Muscle of leg (tissue), 11 donors: ENCODE results near the gene ATP23. TPM values are rescaled to one million over a fixed set of nuclear protein-coding genes. Genes with fewer than 3 reads are reported as not detected.

Experiments used
- DNase-seq: peaks from one replicate; pipeline ENCODE4 v3.0.0; 2013
- H3K27ac ChIP-seq: one replicate; pipeline ENCODE4 v1.5.1; 2013; ENCODE audit warnings: mild to moderate bottlenecking, low read length, control low read depth
- H3K27me3 ChIP-seq: one replicate; pipeline ENCODE4 v1.6.1; 2013; ENCODE audit warnings: low read length; ENCODE audit not compliant: control insufficient read depth, insufficient read depth
- H3K36me3 ChIP-seq: one replicate; pipeline ENCODE4 v1.6.1; 2013; ENCODE audit warnings: low read length; ENCODE audit not compliant: control insufficient read depth, insufficient read depth
- H3K4me1 ChIP-seq: one replicate; pipeline ENCODE4 v1.6.1; 2013; ENCODE audit warnings: low read length; ENCODE audit not compliant: control insufficient read depth, insufficient read depth
- H3K4me3 ChIP-seq: one replicate; pipeline ENCODE4 v1.5.1; 2013; ENCODE audit warnings: low read length, control low read depth
- H3K9me3 ChIP-seq: replicated peaks from 2 replicates; pipeline ENCODE4 v1.6.1; 2013; ENCODE audit warnings: low read depth, low read length; ENCODE audit not compliant: control insufficient read depth
- WGBS: methylation state at CpG from one replicate; pipeline ENCODE4 v1.1.5; 2013; ENCODE audit warnings: missing lambda C conversion rate; ENCODE audit not compliant: insufficient coverage; 5-methylcytosine and 5-hydroxymethylcytosine counted together
- polyA plus RNA-seq, 8 donors: library from polyadenylated mRNA; unstranded; fragments of 120-200 nt; gene quantifications; one replicate each; pipeline versions ENCODE4 v1.2.1 to v1.2.3, GENCODE V29; 2013; ENCODE audit warnings: inconsistent platforms in 1 of 8, low replicate concordance in 1 of 8; ENCODE audit not compliant: insufficient read length in 8 of 8, insufficient read depth in 1 of 8
- total RNA-seq: library from RNA; stranded (reverse); fragments of 120-200 nt; gene quantifications from one replicate; pipeline ENCODE4 v1.2.4, GENCODE V29; 2013

The ATP23 gene
- total and polyA plus RNA-seq, 9 donors = 5.8 to 14.1 (median 9.3) TPM

GRCh38 chr12:57966536-57966935 is 25.2 kb downstream of the ATP23 start:
- Histone ChIP-seq H3K4me1 (no peaks in the 10 kb centered on the region), H3K27ac (no peak overlapping the region), H3K9me3 (peaks cover 9% of the 10 kb centered on the region), H3K36me3 (no peaks in the 10 kb centered on the region), H3K27me3 (no peaks in the 10 kb centered on the region), H3K4me3 (no peak overlapping the region)
- no peak for DNase-seq

GRCh38 chr12:57983146-57983857 is 41.9 kb downstream of the ATP23 start:
- peak; percentile 80 for DNase-seq
- Histone ChIP-seq H3K27me3 (no peaks in the 10 kb centered on the region), H3K4me3 (no peak overlapping the region), H3K4me1 (peaks cover 2% of the 10 kb centered on the region), H3K36me3 (no peaks in the 10 kb centered on the region), H3K9me3 (no peaks in the 10 kb centered on the region), H3K27ac (no peak overlapping the region)
- WGBS = 90% methylated on average over 2 of the region's 6 CpGs

DNA sequence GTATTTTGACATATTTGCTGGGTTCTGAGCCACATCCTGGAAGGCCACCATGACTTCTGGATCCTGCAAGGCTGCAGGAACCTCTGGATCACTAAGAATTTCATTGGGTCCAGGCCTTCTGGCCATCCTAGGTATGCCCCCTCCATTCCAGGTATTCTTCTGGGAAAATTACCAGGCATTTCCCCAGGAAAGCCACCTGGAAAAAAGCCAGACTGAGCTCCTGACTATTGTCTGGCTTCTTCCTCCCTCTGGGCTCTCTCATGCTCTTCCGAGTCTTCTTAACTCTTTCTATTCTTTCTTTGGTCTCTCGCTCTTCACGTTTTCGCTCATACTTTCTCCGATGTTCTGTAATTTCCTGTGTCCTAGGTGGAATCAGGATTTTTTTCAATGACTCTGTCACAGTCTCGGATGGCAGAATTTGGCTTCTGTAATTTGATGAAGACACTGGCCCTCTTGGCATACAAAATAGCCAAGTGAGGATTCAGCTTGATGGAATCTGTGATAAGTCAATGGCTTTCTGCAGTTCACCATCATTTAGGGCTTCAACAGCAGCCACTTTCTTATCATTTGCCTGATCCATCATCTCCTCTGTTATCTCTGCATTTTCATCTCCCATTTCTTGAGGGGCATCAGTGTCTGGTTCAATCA is 42.6 kb downstream of the ATP23 start:
- Histone ChIP-seq H3K4me3 (no peak overlapping the region), H3K27me3 (no peaks in the 10 kb centered on the region), H3K9me3 (no peaks in the 10 kb centered on the region), H3K36me3 (no peaks in the 10 kb centered on the region), H3K4me1 (peaks cover 2% of the 10 kb centered on the region), H3K27ac (no peak overlapping the region)
- DNase-seq = peak; percentile 8
- 50% methylated on average over 1 of the region's 6 CpGs for WGBS

DNA sequence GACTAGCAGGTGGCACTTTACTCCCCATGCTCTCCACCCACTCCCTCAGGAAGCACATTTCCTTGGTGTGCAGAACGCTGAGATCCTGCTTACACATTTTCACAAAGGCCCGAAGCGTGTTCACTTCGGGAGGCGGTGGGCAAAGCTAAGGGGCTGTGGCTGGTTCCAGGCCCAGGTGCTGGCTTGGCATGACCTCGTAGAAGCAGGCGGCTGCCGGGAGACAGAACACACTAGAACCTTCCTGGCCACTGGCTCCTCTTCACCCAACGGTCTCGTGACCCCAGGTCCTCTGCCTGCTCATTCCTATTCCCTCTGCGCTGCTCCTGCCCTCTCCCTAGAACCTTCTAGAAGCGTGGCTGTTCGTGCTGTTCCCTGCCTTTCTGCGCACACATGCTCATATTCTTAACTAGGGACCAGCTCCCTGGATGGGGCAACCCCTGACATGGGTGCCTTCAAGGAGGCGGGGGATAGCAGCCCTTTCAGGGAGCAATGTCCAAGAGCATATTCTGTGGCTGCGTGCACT is 43.3 kb downstream of the ATP23 start:
- no peaks in the 10 kb centered on the region for H3K27me3 ChIP-seq
- WGBS = 85% methylated on average over 14 of the region's 16 CpGs
- peaks cover 2% of the 10 kb centered on the region for H3K4me1 ChIP-seq
- H3K4me3 ChIP-seq = no peak overlapping the region
- no peaks in the 10 kb centered on the region for H3K9me3 ChIP-seq
- no peak for DNase-seq
- H3K36me3 ChIP-seq = no peaks in the 10 kb centered on the region
- H3K27ac ChIP-seq = no peak overlapping the region

DNA sequence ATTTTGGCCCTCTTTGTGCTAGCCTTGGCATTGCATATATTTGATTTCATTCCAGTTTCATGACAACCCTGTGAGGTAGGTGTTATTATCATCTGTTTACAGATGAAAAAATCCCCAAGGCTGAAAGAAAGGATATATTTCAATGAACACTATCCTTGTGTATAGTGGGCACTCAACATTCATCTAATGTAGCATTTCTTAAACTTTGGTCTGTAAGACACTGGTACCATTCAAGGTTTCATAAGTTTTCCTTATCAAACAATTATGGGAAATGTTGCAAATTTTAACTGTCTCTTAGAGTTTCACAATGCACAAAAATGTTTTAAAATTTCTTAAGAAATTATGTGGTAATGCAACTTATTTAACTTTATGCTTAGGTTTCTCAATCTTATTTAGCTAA is 44.3 kb downstream of the ATP23 start:
- Histone ChIP-seq H3K4me3 (no peak overlapping the region), H3K4me1 (peaks cover 2% of the 10 kb centered on the region), H3K36me3 (no peaks in the 10 kb centered on the region), H3K27me3 (no peaks in the 10 kb centered on the region), H3K9me3 (no peaks in the 10 kb centered on the region), H3K27ac (no peak overlapping the region)
- no peak for DNase-seq

DNA sequence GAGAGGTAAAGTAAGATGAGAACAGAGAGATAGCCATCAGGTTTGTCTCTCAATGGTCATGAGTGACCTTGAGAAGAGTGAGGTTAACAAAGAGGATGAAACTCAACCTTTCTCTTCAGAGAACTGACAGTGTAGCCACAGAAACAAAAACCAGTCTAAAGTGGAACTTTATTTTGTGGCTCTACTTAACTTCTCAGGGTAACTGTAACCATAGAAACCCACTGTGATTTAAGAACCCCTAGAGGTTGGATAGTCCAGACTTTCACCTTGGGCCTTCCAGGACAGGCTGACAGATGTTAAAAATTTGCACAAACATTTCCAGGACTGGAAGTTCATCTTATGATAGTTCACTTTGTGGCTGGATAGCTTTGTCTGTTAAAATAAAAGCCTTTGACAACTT is 48.5 kb downstream of the ATP23 start:
- no peak overlapping the region for H3K27ac ChIP-seq
- no peaks in the 10 kb centered on the region for H3K36me3 ChIP-seq
- DNase-seq = peak; percentile 65
- H3K27me3 ChIP-seq = no peaks in the 10 kb centered on the region
- no peaks in the 10 kb centered on the region for H3K4me1 ChIP-seq
- H3K9me3 ChIP-seq = peaks cover 2% of the 10 kb centered on the region
- no peak overlapping the region for H3K4me3 ChIP-seq

GRCh38 chr12:57990241-57990883 is 49.0 kb downstream of the ATP23 start:
- WGBS = no CpG with 5 or more reads among the region's 6 CpGs

DNA sequence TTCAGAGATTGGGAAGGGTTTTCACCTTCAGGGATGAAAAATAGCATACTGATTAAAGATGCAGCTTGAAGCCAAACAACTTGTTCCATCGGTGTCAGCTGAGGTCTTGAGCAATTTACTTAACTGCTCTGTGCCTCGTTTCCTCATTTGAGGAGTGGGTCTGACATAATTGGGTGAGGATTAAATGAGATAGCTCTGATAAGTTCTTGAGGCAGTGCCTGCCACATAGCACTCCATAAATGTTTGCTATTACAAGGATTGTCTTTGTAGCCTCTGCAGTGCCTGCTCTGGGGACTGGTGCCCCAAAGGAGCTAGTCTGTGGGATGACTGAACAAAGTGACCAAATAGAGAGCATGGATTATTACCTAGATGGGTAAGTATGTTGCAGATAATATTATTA is 50.6 kb downstream of the ATP23 start:
- no peak overlapping the region for H3K4me3 ChIP-seq
- H3K27me3 ChIP-seq = no peaks in the 10 kb centered on the region
- no peak overlapping the region for H3K27ac ChIP-seq
- H3K4me1 ChIP-seq = no peaks in the 10 kb centered on the region
- H3K36me3 ChIP-seq = no peaks in the 10 kb centered on the region
- peaks cover 14% of the 10 kb centered on the region for H3K9me3 ChIP-seq
- no peak for DNase-seq
- 80% methylated on average over 1 of the region's 2 CpGs for WGBS

More at GRCh38 chr12:57990241-57990883, 49.0 kb downstream of the ATP23 start:
- Histone ChIP-seq H3K36me3 (no peaks in the 10 kb centered on the region), H3K9me3 (peaks cover 3% of the 10 kb centered on the region), H3K27ac (no peak overlapping the region), H3K4me1 (no peaks in the 10 kb centered on the region), H3K27me3 (no peaks in the 10 kb centered on the region), H3K4me3 (no peak overlapping the region)
- DNase-seq = no peak

DNA sequence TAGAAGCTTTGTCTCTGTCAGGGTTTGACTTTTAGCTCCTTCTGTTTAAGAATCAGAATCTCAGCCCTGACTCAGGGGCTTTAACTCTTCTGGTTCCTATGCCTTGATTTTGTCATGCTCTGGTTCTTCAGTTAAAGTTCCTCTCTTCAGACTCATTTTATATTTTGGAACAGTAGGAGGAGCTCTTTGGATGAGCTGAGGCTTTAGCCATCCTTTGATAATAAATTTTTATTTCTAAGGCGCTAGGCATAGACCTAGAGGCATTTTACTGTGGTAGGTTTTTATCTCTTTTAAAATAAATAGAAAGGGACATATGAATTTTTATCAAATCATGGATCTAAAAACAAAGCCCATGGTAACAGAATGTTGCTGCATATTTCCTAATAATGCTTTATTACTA is 51.7 kb downstream of the ATP23 start:
- no peaks in the 10 kb centered on the region for H3K36me3 ChIP-seq
- DNase-seq = peak; percentile 21
- peaks cover 23% of the 10 kb centered on the region for H3K9me3 ChIP-seq
- H3K4me1 ChIP-seq = no peaks in the 10 kb centered on the region
- H3K27me3 ChIP-seq = no peaks in the 10 kb centered on the region
- no peak overlapping the region for H3K27ac ChIP-seq
- no CpG with 5 or more reads among the region's 1 CpG for WGBS
- no peak overlapping the region for H3K4me3 ChIP-seq

- Histone ChIP-seq H3K4me1 (no peaks in the 10 kb centered on the region), H3K36me3 (no peaks in the 10 kb centered on the region), H3K27me3 (no peaks in the 10 kb centered on the region), H3K4me3 (no peak overlapping the region), H3K27ac (no peak overlapping the region), H3K9me3 (peaks cover 30% of the 10 kb centered on the region)
- WGBS = 75% methylated on average over 1 of the region's 3 CpGs
- DNase-seq = no peak
Measured at GRCh38 chr12:57993834-57994233, 52.5 kb downstream of the ATP23 start.
